ENCODE measurements around the gene NLGN2.

GRCh38 chr17:7374353-7374752 lies 33.3 kb upstream of the NLGN2 start:
- TF ChIP-seq POLR2A (IDR thresholded peaks at IDR 0.05) (no peak), CTCF (IDR thresholded peaks at IDR 0.05) (no peak)
